A673 (cell line): ENCODE results near the gene RALA. TPM values are rescaled to one million over a fixed set of nuclear protein-coding genes. Genes with fewer than 3 reads are reported as not detected.

ENCODE experiments used
- BruUV-seq: library from RNA; stranded (reverse); fragments of 400-500 nt; replicated peaks from 2 replicates; lab custom pipeline; 2021; lab: Mats Ljungman, UMichigan
- CTCF ChIA-PET: fragments of 300-600 bp; sonication (Branson Sonifier 250); formaldehyde crosslinking; loops from one replicate; lab custom pipeline; 2022; ENCODE audit warnings: antibody characterized with exemption; lab: Charles Lee
- POLR2A ChIA-PET: fragments of 300-600 bp; sonication (Branson Sonifier 250); formaldehyde crosslinking; loops from one replicate; lab custom pipeline; 2022; ENCODE audit warnings: antibody characterized with exemption; ENCODE audit not compliant: low non-redundant PET; lab: Charles Lee
- DNase-seq: peaks from one replicate; pipeline ENCODE4 v3.0.0-alpha.2; 2015; ENCODE audit warnings: low spot score
- H3K27ac ChIP-seq: fragments of 200-600 bp; sonication (generic); 2 replicates; pipeline ENCODE4 v1.5.1; 2016; ENCODE audit warnings: mixed run types, low read depth, mild to moderate bottlenecking, mixed read lengths, antibody characterized with exemption, low read length; ENCODE audit not compliant: poor library complexity, severe bottlenecking
- H3K27me3 ChIP-seq: fragments of 200-600 bp; sonication (generic); replicated peaks from 2 replicates; pipeline ENCODE4 v1.6.1; 2017; ENCODE audit warnings: mixed run types, low read depth, mild to moderate bottlenecking, mixed read lengths, antibody characterized with exemption, low read length; ENCODE audit not compliant: insufficient read depth, poor library complexity
- H3K36me3 ChIP-seq: fragments of 200-600 bp; sonication (generic); 2 replicates; pipeline ENCODE4 v1.6.1; 2016; ENCODE audit warnings: mixed run types, mild to moderate bottlenecking, mixed read lengths, antibody characterized with exemption, low read length; ENCODE audit not compliant: insufficient read depth, poor library complexity, severe bottlenecking
- H3K4me1 ChIP-seq: fragments of 200-600 bp; sonication (generic); 2 replicates; pipeline ENCODE4 v1.6.1; 2017; ENCODE audit warnings: mixed run types, mild to moderate bottlenecking, mixed read lengths, antibody characterized with exemption, low read length; ENCODE audit not compliant: insufficient read depth, poor library complexity, severe bottlenecking
- H3K4me3 ChIP-seq: fragments of 200-600 bp; sonication (generic); 2 replicates; pipeline ENCODE4 v1.5.1; 2016; ENCODE audit warnings: low read depth, mixed run types, mild to moderate bottlenecking, mixed read lengths, low read length; ENCODE audit not compliant: poor library complexity, severe bottlenecking
- H3K9me3 ChIP-seq: fragments of 200-600 bp; sonication (generic); 2 replicates; pipeline ENCODE4 v1.6.1; 2016; ENCODE audit warnings: mixed run types, low read depth, mild to moderate bottlenecking, mixed read lengths, antibody characterized with exemption, low read length; ENCODE audit not compliant: poor library complexity, severe bottlenecking
- EZH2 ChIP-seq: fragments of 200-600 bp; sonication (generic); IDR thresholded peaks from 2 replicates; pipeline ENCODE4 v1.6.1; 2017; ENCODE audit warnings: borderline replicate concordance, low read depth, mild to moderate bottlenecking, mixed read lengths, antibody characterized with exemption, low read length; ENCODE audit not compliant: poor library complexity, severe bottlenecking
- intact Hi-C: fragments of 100-400 bp; cut with micrococcal nuclease; formaldehyde crosslinking; loops from one replicate; pipeline ENCODE4 v1.10.0; 2022; ENCODE audit not compliant: unreplicated experiment
- total RNA-seq: library from RNA; stranded (reverse); gene quantifications from 2 replicates; pipeline ENCODE4 v1.2.3, GENCODE V29; 2021
- TF ChIP-seq, protein P1 (sequence below): fragments of 300-800, 200-600 bp; sonication (generic); conservative IDR thresholded peaks from 2 replicates; pipeline ENCODE4 v1.5.1; 2017; ENCODE audit warnings: low read depth, mild to moderate bottlenecking, antibody characterized with exemption, low read length, moderate library complexity, mixed read lengths

Gene RALA
- total RNA-seq, 1 experiment from 2014 or later: 33.9 TPM

DNA sequence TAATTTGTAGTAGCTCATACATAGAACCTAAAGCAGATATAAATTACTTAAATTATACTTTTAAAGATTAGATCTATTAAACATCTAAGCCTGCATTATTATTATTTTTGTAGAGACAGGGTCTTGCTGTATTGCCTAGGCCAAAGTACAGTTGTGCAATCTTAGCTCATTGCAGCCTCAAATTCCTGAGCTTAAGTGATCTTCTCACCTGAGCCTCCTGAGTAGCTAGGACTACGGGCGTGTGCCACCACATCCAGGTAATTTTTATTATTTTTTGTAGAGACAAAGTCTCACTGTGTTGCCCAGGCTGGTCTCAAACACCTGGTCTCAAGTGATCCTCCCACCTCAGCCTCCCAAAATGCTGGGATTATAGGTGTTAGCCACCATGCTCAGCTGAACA lies 46.7 kb downstream of the RALA start:
- POLR2A ChIA-PET: no interaction called here

DNA sequence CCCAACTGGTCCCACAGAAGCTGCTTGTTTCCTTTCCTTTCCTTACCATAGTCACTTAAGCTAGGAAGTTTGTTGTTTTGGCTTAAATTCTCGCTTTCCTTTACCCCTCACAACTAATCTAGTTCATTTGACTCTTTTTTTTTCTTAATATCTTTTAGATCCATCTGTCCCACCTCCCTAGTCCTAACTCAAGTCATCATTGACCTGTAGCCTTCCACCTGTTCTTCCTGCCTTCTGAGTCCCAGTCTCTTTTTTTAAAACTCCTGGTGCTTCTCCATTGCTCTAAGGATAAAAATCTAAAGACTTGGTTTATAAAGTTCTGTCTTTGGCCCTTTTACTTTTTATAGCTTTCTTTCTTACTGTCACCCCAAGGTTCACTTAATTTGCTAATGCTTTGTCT lies 47.6 kb downstream of the RALA start:
- DNase-seq: no peak
- no peaks in the 10 kb centered on the region for H3K36me3 ChIP-seq
- peaks cover 32% of the 10 kb centered on the region for H3K4me1 ChIP-seq
- no peak overlapping the region for H3K4me3 ChIP-seq
- no peaks in the 10 kb centered on the region for H3K27me3 ChIP-seq
- ChIA-PET CTCF (no interaction called here), POLR2A (interaction anchor here (0.7 kb wide), 1 partner anchor 17 kb away, joined by 8 read pairs; no protein-coding TSS in a partner anchor)
- no peaks in the 10 kb centered on the region for H3K9me3 ChIP-seq
- peak overlapping the region; percentile 27 for H3K27ac ChIP-seq
- intact Hi-C loops: no loop called here
- no TSS peak for BruUV-seq
- no peak for TF ChIP-seq EZH2
- TF ChIP-seq, protein P1, sequence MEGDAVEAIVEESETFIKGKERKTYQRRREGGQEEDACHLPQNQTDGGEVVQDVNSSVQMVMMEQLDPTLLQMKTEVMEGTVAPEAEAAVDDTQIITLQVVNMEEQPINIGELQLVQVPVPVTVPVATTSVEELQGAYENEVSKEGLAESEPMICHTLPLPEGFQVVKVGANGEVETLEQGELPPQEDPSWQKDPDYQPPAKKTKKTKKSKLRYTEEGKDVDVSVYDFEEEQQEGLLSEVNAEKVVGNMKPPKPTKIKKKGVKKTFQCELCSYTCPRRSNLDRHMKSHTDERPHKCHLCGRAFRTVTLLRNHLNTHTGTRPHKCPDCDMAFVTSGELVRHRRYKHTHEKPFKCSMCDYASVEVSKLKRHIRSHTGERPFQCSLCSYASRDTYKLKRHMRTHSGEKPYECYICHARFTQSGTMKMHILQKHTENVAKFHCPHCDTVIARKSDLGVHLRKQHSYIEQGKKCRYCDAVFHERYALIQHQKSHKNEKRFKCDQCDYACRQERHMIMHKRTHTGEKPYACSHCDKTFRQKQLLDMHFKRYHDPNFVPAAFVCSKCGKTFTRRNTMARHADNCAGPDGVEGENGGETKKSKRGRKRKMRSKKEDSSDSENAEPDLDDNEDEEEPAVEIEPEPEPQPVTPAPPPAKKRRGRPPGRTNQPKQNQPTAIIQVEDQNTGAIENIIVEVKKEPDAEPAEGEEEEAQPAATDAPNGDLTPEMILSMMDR: no peak

More for the DNA sequence above, 46.7 kb downstream of the RALA start:
- no TSS peak for BruUV-seq
- DNase-seq: no peak
- Histone ChIP-seq H3K4me1 (peaks cover 32% of the 10 kb centered on the region), H3K9me3 (no peaks in the 10 kb centered on the region), H3K36me3 (no peaks in the 10 kb centered on the region), H3K4me3 (no peak overlapping the region), H3K27ac (no peak overlapping the region), H3K27me3 (no peaks in the 10 kb centered on the region)
- TF ChIP-seq EZH2: no peak
- TF ChIP-seq, protein P1: no peak
- CTCF ChIA-PET: no interaction called here
- intact Hi-C loops: no loop called here

DNA sequence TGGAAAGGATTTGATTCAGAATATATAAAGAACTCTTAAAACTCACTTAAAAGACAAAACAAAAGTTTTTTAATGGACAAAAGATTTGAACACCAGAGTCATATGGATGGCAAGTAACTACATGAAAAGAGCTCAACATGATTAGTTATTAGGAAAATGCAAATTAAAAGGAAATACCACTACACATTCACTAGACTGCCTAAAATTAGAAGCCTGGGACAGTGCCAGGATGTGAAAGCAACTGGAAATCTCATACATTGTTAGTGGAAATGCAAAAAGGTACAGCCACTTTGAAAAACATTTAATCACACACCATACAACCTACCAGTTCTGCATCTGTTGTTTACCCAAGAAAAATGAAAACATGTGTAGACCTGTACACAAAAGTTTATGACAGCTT lies 48.8 kb downstream of the RALA start:
- H3K4me1 ChIP-seq: peaks cover 25% of the 10 kb centered on the region
- H3K36me3 ChIP-seq: no peaks in the 10 kb centered on the region
- ChIA-PET POLR2A (no interaction called here), CTCF (interaction anchor here (0.6 kb wide), 1 partner anchor 131 kb away, joined by 3 read pairs; no protein-coding TSS in a partner anchor)
- no peaks in the 10 kb centered on the region for H3K9me3 ChIP-seq
- H3K4me3 ChIP-seq: no peak overlapping the region
- H3K27ac ChIP-seq: peak overlapping the region; percentile 26
- BruUV-seq: no TSS peak
- DNase-seq: peak; percentile 63
- H3K27me3 ChIP-seq: no peaks in the 10 kb centered on the region
- TF ChIP-seq EZH2: no peak
- TF ChIP-seq, protein P1: no peak
- intact Hi-C loops: no loop called here
